ENCODE measurements around the gene CEP164. TPM values are rescaled to one million over a fixed set of nuclear protein-coding genes. Genes with fewer than 3 reads are reported as not detected.

The CEP164 gene
- total and polyA plus RNA-seq, 2 of the 8 experiments (the other 6 are each of a cell fraction or from before 2014, with no cell fraction given), result 8.4 to 20.8 TPM

DNA sequence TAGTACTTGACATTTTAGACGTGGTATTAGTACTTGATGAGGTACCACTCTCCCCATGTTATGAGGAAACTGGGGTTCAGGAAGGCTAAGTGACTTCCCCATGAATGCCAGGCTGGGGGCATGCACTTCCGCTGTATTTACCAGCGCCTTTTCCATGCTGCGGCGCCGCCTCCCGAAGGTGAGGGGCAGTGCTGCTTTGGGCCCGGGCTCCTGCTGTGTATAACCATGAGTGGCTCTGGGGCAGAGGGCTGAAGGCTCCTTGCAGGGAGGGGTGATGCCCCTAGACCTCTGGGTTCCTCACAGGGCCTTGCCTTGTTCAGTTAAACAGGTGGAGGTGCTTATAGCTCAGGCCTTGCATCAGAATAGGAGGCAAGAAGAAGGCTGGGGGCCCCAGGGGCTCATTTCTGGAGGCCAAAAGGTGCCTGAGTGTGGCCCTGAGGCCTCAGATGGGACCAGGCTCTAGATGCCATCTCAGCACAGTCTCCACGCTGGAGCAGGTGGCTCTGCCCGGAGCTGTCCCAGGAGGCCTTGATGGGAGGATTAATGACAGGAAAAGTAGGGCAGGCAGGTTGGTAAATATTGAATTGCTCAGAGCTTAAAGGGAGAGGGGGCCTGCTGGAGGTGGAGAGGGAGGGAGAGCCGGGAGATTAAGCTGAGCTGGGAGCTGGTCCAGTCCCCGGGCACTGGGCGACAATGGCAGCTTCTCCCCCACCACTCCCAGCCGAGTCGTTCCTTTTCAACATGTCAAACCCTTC lies 129.6 kb downstream of the CEP164 start (continued):
- TF ChIP-seq, protein P1, sequence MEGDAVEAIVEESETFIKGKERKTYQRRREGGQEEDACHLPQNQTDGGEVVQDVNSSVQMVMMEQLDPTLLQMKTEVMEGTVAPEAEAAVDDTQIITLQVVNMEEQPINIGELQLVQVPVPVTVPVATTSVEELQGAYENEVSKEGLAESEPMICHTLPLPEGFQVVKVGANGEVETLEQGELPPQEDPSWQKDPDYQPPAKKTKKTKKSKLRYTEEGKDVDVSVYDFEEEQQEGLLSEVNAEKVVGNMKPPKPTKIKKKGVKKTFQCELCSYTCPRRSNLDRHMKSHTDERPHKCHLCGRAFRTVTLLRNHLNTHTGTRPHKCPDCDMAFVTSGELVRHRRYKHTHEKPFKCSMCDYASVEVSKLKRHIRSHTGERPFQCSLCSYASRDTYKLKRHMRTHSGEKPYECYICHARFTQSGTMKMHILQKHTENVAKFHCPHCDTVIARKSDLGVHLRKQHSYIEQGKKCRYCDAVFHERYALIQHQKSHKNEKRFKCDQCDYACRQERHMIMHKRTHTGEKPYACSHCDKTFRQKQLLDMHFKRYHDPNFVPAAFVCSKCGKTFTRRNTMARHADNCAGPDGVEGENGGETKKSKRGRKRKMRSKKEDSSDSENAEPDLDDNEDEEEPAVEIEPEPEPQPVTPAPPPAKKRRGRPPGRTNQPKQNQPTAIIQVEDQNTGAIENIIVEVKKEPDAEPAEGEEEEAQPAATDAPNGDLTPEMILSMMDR (IDR thresholded peaks at IDR 0.05; ENCODE audit: control extremely low read depth in 1 of 3, insufficient read depth in 1 of 3, low read depth in 1 of 3, low read length in 3 of 3), result no peak
- no peak for TF ChIP-seq SIN3A (conservative IDR thresholded peaks at IDR 0.05 in 1 of 2, IDR thresholded peaks at IDR 0.05 in 1 of 2; ENCODE audit: low read depth in 1 of 2, low read length in 2 of 2)
- no peak for TF ChIP-seq YY1 (IDR thresholded peaks at IDR 0.05; ENCODE audit: low read depth, low read length)
- TF ChIP-seq KDM5A (IDR thresholded peaks at IDR 0.05; ENCODE audit: low read length), result no peak
- TF ChIP-seq GABPA (IDR thresholded peaks at IDR 0.05; ENCODE audit: borderline replicate concordance, insufficient read depth, low read length), result no peak
- TF ChIP-seq CBX5 (IDR thresholded peaks at IDR 0.05; ENCODE audit: low read depth, low read length), result no peak
- TF ChIP-seq TEAD4 (IDR thresholded peaks at IDR 0.05; ENCODE audit: low read depth, low read length), result no peak
- no peak for TF ChIP-seq SAP30 (IDR thresholded peaks at IDR 0.05; ENCODE audit: insufficient read depth, insufficient replicate concordance, low read length)
- TF ChIP-seq BACH1 (IDR thresholded peaks at IDR 0.05; ENCODE audit: low read length), result no peak
- TF ChIP-seq CTBP2 (IDR thresholded peaks at IDR 0.05; ENCODE audit: borderline replicate concordance, insufficient read depth, insufficient read length, low read length), result no peak
- no peak for TF ChIP-seq JUND (IDR thresholded peaks at IDR 0.05; ENCODE audit: low read length)
- TF ChIP-seq TBP (IDR thresholded peaks at IDR 0.05; ENCODE audit: low read depth, low read length), result no peak
- TF ChIP-seq POLR2A (IDR thresholded peaks at IDR 0.05; ENCODE audit: control extremely low read depth in 1 of 2, low read depth in 2 of 2, low read length in 2 of 2), result no peak
- TF ChIP-seq RBBP5 (IDR thresholded peaks at IDR 0.05; ENCODE audit: borderline replicate concordance, low read depth, low read length), result no peak
